Eye (tissue), 1 donor: ENCODE data around the gene SYK.

Experiments
- DNase-seq: peaks from one replicate; pipeline ENCODE4 v3.0.0-alpha.2; 2015

Gene SYK

DNA sequence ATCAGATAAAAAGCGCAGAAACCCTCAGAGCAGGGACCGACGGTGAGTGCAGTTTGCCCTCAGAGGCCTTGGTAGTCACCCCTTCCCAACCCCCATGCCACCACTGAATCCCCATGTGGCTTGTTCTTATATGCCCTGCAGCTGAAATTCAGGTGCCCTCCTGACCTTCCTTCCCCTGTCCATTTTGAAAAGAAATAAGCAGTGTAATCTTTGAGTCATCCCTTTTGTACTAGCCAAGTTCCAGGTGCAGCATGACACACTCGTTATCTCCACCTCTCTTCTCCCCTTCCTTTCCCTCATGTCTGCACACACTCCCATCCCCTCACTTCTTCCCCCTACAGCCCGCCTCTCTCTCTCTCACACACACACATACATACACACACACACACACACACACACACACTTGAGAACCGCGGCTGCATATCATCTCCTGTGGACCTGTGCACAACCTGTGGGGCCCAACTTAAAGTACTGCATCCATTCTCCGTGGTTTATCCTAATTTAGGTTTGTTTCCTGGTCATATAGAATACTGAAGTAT is 53.1 kb downstream of the SYK start:
- no peak for DNase-seq

DNA sequence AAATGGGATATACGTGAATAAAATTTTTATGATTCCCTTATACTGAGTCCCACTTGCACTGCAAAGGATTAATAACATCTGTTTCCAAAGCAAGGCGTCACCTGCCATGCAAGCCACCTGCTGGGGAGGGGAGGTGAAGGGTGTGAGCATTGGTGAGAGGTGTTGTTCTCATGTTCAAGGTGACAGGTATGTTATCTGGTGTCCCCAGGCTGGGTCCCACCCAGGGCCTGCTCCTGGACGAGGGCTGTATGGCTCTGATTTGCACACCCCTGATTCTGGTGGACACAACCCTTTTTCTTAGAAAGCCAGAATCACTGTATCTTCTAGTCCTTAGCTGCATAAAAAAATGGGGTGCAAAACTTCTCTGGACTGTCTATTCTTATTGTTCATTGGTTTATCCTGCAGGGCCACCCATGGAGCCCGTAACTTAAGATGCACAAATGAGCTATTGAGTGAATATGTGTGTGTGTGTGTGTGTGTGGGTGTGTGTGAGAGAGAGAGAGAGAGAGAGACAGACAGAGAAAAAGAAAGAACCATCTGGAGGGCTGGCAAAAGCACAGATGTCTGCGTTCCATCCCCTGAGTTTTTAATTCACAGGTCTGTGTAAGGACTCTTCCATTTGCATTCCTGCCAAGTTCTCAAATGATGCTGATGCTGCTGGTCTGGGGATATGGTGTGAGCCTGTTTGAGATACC is 53.7 kb downstream of the SYK start:
- DNase-seq: no peak

GRCh38 chr9:90857091-90857490 is 55.5 kb downstream of the SYK start:
- DNase-seq: no peak

GRCh38 chr9:90857855-90858254 is 56.2 kb downstream of the SYK start:
- no peak for DNase-seq

- DNase-seq: no peak
Measured at GRCh38 chr9:90858457-90858901, 56.9 kb downstream of the SYK start.

DNA sequence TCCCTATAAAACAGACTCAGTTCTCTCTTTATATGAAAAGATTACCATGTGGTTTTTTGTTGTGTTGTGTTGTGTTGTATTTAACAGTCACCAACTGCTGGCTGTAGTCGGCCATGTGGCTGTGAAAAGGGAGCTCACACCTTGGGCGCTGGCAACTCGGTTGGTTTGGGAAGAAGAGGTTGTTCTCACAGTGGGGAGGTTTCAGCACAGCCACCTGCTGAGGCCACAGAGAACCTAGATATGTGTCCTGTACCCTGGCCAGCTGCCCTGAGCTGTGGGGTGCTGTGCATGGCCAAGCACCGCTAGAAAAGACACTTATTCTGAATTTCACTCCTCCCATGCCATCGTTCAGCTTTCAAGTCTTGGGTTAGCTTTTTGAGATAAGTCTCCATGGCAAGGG is 58.8 kb downstream of the SYK start:
- no peak for DNase-seq

GRCh38 chr9:90860826-90861225 is 59.2 kb downstream of the SYK start:
- no peak for DNase-seq

GRCh38 chr9:90861380-90861779 is 59.8 kb downstream of the SYK start:
- no peak for DNase-seq

DNA sequence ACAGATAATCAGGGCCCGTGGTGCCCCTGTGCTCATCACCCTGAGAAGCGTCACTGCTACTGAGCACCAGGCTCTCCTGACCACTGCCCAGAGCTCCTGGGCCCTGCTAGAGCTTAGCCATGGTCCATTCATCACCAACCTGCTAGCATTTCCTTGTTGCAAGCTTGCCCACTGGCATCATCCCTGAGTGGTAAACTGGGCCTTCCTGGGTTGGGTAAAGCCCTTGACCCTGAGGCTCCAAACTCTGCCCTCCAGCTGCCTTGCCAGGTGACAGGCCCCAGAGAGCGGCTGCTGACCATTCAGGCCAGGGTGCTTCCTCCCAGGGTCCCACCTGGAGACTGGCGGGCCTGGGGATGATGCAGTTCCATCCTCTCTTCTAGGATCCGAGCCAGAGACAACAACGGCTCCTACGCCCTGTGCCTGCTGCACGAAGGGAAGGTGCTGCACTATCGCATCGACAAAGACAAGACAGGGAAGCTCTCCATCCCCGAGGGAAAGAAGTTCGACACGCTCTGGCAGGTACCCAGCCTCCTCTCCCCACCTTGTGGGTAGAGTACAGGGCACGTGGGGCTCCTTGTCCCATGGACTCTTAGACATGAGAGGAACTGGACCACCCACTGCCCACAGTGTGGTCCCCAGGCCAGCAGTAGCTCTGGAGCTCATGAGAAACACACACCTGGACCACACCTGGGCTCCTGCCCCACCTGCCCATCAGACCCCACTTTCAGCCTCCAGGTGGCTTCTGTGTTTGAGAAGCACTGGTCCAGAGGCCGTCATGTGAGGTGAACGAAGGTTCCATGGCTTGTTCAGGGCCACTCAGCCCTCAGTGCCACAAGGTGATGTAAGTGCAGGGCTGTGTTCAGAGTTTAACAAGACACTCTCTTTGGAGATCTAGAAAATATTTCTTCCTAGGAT is 60.5 kb downstream of the SYK start:
- DNase-seq: no peak

GRCh38 chr9:90864779-90865178 is 63.2 kb downstream of the SYK start:
- no peak for DNase-seq

DNA sequence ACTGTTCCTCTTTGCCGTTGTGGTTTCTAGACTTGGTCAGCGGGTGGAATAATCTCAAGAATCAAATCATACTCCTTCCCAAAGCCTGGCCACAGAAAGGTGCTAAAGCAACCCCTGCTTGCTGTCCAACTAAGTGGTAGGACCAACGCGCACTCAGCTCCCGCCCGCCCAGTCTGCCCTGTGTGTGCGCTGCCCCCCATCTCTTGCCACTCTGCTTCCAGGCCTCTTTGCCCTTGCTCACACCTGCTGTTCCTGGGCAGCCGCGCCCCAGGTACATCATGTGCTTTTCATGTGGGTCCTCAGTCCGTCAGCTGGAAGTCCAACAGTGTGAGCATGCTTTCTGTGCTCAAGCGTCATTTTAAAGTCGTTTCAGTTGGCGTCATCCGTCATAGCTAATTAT is 65.5 kb downstream of the SYK start:
- no peak for DNase-seq

DNA sequence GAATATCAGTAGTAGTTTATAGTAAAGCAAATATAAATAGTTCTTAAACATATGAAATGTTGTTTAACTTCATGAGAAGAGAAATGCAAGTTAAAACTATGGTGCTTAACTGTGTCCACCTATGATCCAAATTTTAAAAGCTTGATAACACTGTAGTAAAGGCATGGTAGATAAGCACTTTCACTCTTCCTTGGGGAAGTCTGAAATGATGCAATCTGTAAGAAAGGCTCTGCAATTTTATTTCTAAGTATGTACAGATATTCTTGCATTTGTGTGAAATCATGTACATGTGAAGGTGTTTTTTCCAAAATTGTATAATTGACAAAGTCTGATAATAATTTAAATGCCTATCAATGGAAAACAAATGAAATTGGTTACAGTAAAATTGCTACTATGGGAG is 66.9 kb downstream of the SYK start:
- DNase-seq: no peak

DNA sequence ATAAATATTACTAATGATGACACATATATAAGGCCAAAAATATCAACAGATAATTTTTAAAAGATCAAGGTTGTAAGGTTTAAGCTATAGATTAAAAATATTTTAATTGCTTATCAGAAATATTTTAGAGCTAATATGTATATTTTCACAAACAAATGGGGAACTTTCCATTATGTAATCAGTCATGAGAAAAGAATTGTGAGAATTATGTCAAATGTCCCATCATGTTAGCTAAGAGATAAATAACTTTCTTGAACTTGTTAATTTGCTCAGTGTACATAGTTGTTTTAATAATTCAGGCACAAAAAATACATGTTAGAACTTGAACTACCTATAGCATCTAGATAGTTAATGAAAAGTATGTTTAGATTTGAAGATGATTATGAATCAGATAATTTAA is 67.7 kb downstream of the SYK start:
- DNase-seq: no peak

DNA sequence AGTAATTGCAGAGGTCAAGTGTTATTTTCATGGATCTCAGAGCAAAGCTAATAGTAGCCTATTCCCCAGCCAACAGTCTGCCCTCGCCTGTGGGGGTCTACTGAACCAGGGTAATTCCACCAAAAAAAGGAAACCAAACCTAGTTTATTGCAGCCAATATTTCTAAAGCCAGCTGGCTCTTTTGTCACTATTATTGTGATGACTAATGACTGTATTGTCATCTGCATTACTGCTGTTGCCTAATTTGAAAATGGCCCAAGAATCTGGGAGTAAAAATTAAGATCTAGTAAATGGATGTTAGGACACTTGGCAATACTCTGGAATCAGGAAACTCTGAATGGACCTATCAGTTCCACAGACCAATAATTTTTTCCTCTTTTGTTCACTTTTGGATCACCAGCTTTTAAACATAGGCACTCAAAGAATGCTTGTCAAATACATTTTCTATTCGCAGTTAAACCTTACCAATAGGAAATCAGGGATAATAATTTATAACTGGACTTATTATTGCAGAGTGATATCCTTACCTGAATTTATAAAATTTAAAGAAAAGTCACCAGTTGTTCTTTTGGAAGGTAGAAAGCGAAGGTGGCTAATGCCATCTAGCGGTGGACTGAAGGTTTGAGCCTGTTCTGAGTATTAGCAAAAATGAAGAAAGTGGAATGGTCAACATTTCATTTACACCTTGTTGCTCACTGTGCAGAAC is 69.2 kb downstream of the SYK start:
- DNase-seq: peak; percentile 85

DNA sequence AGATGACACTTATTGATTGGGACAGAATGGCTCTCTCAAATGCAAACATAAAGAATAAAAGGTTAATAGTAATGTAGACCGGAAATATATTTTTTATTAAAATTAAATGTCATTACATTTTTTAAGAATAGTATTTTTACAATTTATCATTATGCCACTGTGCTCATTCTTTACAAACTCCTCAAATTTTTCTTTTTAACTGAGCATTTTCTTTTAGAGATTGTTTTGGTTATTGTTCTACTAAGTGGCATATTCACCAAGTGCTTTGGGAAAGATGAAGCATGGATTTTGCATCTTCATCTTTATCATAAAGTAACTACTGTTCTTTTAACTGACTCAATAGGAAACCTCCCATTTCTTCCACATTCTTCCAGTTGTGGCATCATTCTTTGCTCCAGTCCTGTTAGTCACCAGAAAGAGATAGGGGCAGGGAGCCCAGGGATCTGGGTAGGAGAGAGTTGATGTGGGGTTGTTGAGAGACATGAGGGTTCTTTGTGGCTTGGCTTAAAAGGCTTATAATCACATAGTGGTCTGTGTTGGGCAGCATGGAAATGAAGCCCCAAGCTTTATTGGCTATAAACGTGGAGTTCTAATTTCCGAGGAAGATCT is 69.8 kb downstream of the SYK start:
- no peak for DNase-seq

DNA sequence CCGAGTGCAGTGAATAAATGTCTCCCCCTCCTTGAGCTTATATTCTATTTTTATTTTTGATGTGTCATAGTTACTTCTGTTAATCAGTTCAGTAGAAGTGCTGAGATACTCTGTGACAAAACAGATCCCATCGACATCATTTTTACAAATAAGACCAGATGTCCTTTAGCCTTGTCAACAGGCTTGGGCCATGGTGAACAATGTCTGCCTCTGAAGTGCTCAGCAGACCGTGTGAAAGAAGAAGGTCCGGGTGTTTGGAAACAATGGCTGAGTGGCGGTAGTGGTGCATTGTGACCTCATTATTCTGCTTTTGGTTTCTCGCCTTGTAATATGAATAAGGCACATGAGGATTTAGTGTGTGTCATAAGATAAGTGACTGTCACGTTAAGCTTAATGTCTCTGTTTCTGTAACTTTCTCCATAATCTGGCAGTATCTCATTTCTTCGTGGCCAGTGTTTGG is 71.2 kb downstream of the SYK start:
- peak; percentile 86 for DNase-seq

- no peak for DNase-seq
Measured at GRCh38 chr9:90873422-90873821, 71.8 kb downstream of the SYK start.

- DNase-seq: no peak
Measured at GRCh38 chr9:90874194-90874593, 72.6 kb downstream of the SYK start.

DNA sequence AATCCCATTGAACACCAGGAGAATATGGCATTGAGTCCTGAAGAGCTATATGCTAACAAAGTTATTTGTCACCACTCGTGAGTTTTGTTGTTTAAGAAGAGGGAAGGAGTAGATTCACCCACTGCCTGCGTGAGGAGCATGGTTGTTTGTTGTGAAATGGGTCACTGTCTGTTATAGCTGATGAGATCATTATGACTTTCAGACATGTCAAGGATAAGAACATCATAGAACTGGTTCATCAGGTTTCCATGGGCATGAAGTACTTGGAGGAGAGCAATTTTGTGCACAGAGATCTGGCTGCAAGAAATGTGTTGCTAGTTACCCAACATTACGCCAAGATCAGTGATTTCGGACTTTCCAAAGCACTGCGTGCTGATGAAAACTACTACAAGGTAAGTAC is 76.9 kb downstream of the SYK start:
- DNase-seq: no peak

DNA sequence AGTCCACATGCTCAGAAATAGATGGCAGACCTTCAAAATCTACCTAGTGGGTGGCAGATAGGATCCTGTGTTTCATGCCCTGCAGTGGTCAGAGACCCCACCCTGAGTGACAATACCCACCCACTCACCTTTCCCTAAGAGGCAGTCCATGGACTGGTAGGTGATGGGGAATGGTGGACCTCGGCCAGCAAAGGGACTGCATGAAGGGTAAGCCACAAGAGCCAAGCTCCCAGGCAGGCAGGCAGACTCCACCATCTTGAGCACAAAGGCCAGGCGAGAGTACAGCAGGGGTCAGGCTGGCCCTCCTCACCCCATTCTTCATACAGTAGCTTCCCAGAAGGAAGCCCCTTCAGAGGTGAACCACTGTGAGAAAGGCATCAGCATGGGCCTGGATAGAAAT is 78.4 kb downstream of the SYK start:
- DNase-seq: no peak

DNA sequence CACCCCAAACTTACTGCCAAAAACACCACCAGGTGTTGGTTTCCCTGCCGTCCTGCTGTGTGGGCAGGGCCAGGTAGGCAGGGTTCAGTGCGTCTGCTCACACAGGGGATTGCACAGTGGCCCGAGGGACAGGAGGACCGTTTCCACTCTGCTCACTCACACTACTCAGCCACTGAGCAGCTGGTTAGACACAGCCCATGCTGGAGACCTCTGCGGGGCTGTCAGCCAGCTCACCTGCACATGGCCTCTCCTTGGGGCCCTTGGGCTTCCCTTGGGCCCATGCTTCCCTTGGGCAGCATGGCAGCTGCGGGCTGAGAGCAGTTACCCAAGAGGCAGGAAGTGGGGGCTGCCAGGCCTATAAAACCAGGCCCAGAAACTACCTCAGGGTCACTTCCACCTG is 79.0 kb downstream of the SYK start:
- no peak for DNase-seq

GRCh38 chr9:90881648-90882047 is 80.0 kb downstream of the SYK start:
- DNase-seq: no peak
